MM.1S (cell line): Measurements from ENCODE around the gene TSHZ3.

Experiments
- DNase-seq: peaks from one replicate; pipeline ENCODE4 v3.0.0-alpha.2; 2015
- H2AFZ ChIP-seq: fragments of 300-600 bp; sonication (generic); 2 replicates; pipeline ENCODE4 v1.6.0; 2016; ENCODE audit warnings: antibody characterized with exemption, low read length
- H3F3A ChIP-seq: fragments of 300-600 bp; sonication (generic); 2 replicates; pipeline ENCODE4 v1.6.1; 2016; ENCODE audit warnings: mild to moderate bottlenecking, antibody characterized with exemption, low read length, moderate library complexity, mixed read lengths; ENCODE audit not compliant: insufficient read depth
- H3K27ac ChIP-seq: fragments of 300-600 bp; sonication (generic); 2 replicates; pipeline ENCODE4 v1.5.1; 2016; ENCODE audit warnings: mild to moderate bottlenecking, low read length
- H3K27me3 ChIP-seq: fragments of 300-600 bp; sonication (generic); replicated peaks from 2 replicates; pipeline ENCODE4 v1.6.0; 2016; ENCODE audit warnings: low read length; ENCODE audit not compliant: insufficient read depth
- H3K36me3 ChIP-seq: fragments of 300-600 bp; sonication (generic); replicated peaks from 2 replicates; pipeline ENCODE4 v1.6.1; 2016; ENCODE audit warnings: mild to moderate bottlenecking, low read length, mixed read lengths; ENCODE audit not compliant: insufficient read depth
- H3K4me1 ChIP-seq: fragments of 300-600 bp; sonication (generic); 2 replicates; pipeline ENCODE4 v1.6.1; 2016; ENCODE audit warnings: low read length, mixed read lengths
- H3K4me2 ChIP-seq: fragments of 300-600 bp; sonication (generic); 2 replicates; pipeline ENCODE4 v1.6.0; 2016; ENCODE audit warnings: low read depth, low read length
- H3K4me3 ChIP-seq: fragments of 300-600 bp; sonication (generic); 2 replicates; pipeline ENCODE4 v1.5.1; 2016; ENCODE audit warnings: low read length, mixed read lengths
- H3K79me2 ChIP-seq: fragments of 300-600 bp; sonication (generic); 2 replicates; pipeline ENCODE4 v1.6.1; 2016; ENCODE audit warnings: mixed run types, low read length, mixed read lengths
- H3K9ac ChIP-seq: fragments of 300-600 bp; sonication (generic); 2 replicates; pipeline ENCODE4 v1.6.1; 2016; ENCODE audit warnings: low read length, mixed read lengths
- H3K9me2 ChIP-seq: fragments of 300-600 bp; sonication (generic); replicated peaks from 2 replicates; pipeline ENCODE4 v1.6.1; 2016; ENCODE audit warnings: mild to moderate bottlenecking, low read length, mixed read lengths; ENCODE audit not compliant: insufficient read depth
- H3K9me3 ChIP-seq: fragments of 300-600 bp; sonication (generic); replicated peaks from 2 replicates; pipeline ENCODE4 v1.6.1; 2016; ENCODE audit warnings: mild to moderate bottlenecking, low read length, mixed read lengths; ENCODE audit not compliant: insufficient read depth
- H4K20me1 ChIP-seq: fragments of 300-600 bp; sonication (generic); 2 replicates; pipeline ENCODE4 v1.6.1; 2016; ENCODE audit warnings: mild to moderate bottlenecking, low read length, moderate library complexity, mixed read lengths; ENCODE audit not compliant: insufficient read depth
- EZH2 ChIP-seq: fragments of 300-600 bp; sonication (generic); optimal IDR thresholded peaks from 2 replicates; pipeline ENCODE3; 2017; ENCODE audit warnings: low read depth, mild to moderate bottlenecking, antibody characterized with exemption, low read length, mixed read lengths
- EZH2phosphoT487 ChIP-seq: fragments of 300-600 bp; sonication (generic); IDR thresholded peaks from 2 replicates; pipeline ENCODE4 v1.6.1; 2018; ENCODE audit warnings: antibody characterized with exemption, low read length
- TF ChIP-seq, protein P1 (sequence below): fragments of 300-600 bp; sonication (generic); IDR thresholded peaks from 2 replicates; pipeline ENCODE4 v1.5.1; 2016; ENCODE audit warnings: antibody characterized with exemption, low read length, mixed read lengths

The TSHZ3 gene

DNA sequence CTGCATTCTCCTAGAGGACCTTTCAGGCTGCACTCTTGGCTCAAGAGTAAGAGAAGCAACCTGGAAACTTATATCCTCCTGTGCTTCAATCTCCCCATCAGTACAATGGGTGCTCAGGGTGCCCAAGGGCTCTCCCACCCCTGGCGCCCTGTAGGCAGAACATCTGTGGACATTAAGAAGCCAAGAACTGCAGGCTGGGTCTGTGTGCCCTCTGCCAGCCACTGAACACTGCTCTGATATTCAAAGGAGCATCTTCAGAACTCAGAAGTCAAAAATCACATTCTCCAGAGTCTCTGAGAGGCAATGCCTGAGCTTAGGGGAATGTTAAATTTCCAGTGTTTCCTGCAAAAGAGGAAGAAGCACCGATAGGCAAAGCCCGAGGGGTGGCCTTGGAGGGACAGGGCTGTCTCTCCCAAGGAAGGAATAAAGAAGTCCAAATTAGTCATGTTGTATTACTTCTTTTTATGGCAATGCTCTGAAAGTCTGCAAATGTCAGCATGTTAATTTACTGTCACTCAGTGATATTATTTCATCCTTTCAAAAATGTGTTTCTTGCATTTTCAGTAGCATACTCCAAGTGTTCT lies 88.1 kb downstream of the TSHZ3 start:
- no peaks in the 10 kb centered on the region for H3K9me2 ChIP-seq
- H3K4me3 ChIP-seq: no peak overlapping the region
- H3K36me3 ChIP-seq: no peaks in the 10 kb centered on the region
- H4K20me1 ChIP-seq: no peaks in the 10 kb centered on the region
- no peak overlapping the region for H3K4me2 ChIP-seq
- H3K27ac ChIP-seq: no peak overlapping the region
- no peak overlapping the region for H3K9ac ChIP-seq
- TF ChIP-seq, protein P1, sequence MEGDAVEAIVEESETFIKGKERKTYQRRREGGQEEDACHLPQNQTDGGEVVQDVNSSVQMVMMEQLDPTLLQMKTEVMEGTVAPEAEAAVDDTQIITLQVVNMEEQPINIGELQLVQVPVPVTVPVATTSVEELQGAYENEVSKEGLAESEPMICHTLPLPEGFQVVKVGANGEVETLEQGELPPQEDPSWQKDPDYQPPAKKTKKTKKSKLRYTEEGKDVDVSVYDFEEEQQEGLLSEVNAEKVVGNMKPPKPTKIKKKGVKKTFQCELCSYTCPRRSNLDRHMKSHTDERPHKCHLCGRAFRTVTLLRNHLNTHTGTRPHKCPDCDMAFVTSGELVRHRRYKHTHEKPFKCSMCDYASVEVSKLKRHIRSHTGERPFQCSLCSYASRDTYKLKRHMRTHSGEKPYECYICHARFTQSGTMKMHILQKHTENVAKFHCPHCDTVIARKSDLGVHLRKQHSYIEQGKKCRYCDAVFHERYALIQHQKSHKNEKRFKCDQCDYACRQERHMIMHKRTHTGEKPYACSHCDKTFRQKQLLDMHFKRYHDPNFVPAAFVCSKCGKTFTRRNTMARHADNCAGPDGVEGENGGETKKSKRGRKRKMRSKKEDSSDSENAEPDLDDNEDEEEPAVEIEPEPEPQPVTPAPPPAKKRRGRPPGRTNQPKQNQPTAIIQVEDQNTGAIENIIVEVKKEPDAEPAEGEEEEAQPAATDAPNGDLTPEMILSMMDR: no peak
- no peak for TF ChIP-seq EZH2phosphoT487
- TF ChIP-seq EZH2: no peak
- H3K9me3 ChIP-seq: no peaks in the 10 kb centered on the region
- H3K79me2 ChIP-seq: no peaks in the 10 kb centered on the region
- H3K4me1 ChIP-seq: no peaks in the 10 kb centered on the region
- no peak for DNase-seq
- H3F3A ChIP-seq: no peaks in the 10 kb centered on the region
- H3K27me3 ChIP-seq: peaks cover 28% of the 10 kb centered on the region
- H2AFZ ChIP-seq: no peak overlapping the region

- Histone ChIP-seq H3K79me2 (no peaks in the 10 kb centered on the region), H3K9me2 (no peaks in the 10 kb centered on the region), H3K4me3 (no peak overlapping the region), H3K4me2 (no peak overlapping the region), H3K36me3 (no peaks in the 10 kb centered on the region), H3K4me1 (no peaks in the 10 kb centered on the region), H3F3A (no peaks in the 10 kb centered on the region), H4K20me1 (no peaks in the 10 kb centered on the region), H3K9ac (no peak overlapping the region), H3K9me3 (no peaks in the 10 kb centered on the region), H2AFZ (no peak overlapping the region), H3K27me3 (peaks cover 28% of the 10 kb centered on the region), H3K27ac (no peak overlapping the region)
- no peak for DNase-seq
- TF ChIP-seq EZH2 (no peak), EZH2phosphoT487 (no peak)
- TF ChIP-seq, protein P1: no peak
Observed at GRCh38 chr19:31260171-31260933, 88.9 kb downstream of the TSHZ3 start.

GRCh38 chr19:31258211-31259052 lies 90.8 kb downstream of the TSHZ3 start:
- no peak overlapping the region for H2AFZ ChIP-seq
- no peak overlapping the region for H3K9ac ChIP-seq
- H3K27ac ChIP-seq: no peak overlapping the region
- TF ChIP-seq EZH2 (no peak), EZH2phosphoT487 (no peak)
- TF ChIP-seq, protein P1: no peak
- no peaks in the 10 kb centered on the region for H3K9me3 ChIP-seq
- no peaks in the 10 kb centered on the region for H3K9me2 ChIP-seq
- H3K4me2 ChIP-seq: no peak overlapping the region
- no peaks in the 10 kb centered on the region for H3F3A ChIP-seq
- no peaks in the 10 kb centered on the region for H4K20me1 ChIP-seq
- no peaks in the 10 kb centered on the region for H3K79me2 ChIP-seq
- no peak for DNase-seq
- H3K4me1 ChIP-seq: no peaks in the 10 kb centered on the region
- H3K4me3 ChIP-seq: no peak overlapping the region
- no peaks in the 10 kb centered on the region for H3K36me3 ChIP-seq
- peaks cover 28% of the 10 kb centered on the region for H3K27me3 ChIP-seq
